GM10847 (cell line): ENCODE results near the gene LRIF1.

Source experiments
- POLR2A ChIP-seq: IDR thresholded peaks from 2 replicates; pipeline ENCODE4 v1.6.1; 2011; ENCODE audit not compliant: insufficient read length; ENCODE audit errors: extremely low read depth

The LRIF1 gene, protein sequence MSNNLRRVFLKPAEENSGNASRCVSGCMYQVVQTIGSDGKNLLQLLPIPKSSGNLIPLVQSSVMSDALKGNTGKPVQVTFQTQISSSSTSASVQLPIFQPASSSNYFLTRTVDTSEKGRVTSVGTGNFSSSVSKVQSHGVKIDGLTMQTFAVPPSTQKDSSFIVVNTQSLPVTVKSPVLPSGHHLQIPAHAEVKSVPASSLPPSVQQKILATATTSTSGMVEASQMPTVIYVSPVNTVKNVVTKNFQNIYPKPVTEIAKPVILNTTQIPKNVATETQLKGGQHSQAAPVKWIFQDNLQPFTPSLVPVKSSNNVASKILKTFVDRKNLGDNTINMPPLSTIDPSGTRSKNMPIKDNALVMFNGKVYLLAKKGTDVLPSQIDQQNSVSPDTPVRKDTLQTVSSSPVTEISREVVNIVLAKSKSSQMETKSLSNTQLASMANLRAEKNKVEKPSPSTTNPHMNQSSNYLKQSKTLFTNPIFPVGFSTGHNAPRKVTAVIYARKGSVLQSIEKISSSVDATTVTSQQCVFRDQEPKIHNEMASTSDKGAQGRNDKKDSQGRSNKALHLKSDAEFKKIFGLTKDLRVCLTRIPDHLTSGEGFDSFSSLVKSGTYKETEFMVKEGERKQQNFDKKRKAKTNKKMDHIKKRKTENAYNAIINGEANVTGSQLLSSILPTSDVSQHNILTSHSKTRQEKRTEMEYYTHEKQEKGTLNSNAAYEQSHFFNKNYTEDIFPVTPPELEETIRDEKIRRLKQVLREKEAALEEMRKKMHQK

DNA sequence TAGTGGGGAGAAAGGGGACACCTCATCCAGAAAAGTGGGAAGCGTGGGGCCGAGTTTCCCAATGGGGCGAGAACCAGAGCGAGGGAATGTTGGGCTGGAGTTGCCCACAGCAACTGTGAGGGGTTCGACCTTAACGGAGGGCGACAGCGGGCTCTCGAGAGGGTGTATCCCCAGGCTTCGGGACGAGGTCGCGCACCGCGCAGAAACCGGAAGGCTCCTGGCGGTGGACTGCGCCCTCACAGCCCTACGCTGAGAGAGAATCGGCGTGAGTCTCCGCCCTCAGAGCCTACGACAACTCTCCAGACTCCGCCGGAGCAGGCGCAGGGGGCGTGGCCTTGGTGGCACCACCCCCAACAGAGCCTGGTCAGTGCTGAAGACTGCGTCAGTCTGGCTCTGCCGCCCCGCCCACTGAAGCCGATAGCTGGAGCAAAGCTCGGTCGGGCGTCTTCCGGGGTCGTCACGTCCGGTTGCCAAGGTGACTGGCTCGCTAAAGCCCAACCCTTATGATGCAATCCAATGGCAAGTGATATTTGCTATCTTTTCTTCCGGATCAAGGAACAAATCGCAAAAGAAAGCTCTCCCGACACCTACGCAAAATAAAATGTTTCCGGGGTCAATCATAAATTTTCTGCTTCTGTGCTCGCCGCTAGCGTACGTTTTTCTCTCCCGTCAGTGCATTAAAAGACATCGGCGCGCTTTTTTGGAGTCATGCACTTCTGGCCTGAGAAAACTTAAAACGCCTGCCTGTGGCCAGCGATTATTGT is at the start of gene LRIF1:
TSS of gene LRIF1 (minus strand) at position 232 of the 764 bp plus-strand sequence. CDS start 234 bp downstream, outside the sequence.
- peak; percentile 97 for TF ChIP-seq POLR2A

DNA sequence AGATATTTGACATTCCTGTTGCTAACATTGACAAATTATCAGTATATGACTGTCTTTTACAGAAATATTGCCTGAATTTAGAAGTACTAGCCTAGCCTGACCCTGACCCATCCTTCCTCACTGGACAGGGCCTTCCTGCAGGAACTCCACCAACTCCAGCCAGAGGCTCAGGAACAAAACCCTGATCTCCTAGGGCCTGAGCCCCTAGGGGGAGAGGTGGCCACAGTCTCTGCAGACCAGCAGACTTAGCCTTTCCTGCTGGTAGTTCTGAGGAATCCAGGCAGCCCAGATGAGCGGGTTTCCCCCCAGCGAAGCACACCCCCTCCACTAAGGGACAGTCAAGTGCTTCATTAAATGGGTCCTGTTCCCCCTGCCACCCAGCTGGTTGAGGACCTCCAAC is 44.3 kb upstream of the LRIF1 start:
- no peak for TF ChIP-seq POLR2A

DNA sequence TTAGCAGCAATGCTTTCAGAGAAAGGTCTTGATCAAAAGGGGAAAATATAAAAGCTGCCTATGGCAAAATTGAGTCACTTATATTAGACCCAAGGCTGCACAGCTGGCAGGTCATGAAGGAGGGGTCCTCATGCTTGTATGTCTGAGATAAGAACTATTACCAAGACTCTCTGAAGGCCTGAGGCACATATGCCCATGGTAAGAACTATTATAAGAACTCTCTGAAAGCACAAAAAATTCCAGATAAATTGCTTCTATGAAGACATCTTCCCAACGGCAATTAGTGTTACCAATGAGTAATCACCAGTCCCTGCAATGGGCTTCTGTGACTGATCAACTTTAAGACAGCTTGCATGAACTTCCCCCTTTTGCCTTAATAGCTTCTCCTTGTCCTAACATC is 42.8 kb upstream of the LRIF1 start:
- TF ChIP-seq POLR2A: no peak

DNA sequence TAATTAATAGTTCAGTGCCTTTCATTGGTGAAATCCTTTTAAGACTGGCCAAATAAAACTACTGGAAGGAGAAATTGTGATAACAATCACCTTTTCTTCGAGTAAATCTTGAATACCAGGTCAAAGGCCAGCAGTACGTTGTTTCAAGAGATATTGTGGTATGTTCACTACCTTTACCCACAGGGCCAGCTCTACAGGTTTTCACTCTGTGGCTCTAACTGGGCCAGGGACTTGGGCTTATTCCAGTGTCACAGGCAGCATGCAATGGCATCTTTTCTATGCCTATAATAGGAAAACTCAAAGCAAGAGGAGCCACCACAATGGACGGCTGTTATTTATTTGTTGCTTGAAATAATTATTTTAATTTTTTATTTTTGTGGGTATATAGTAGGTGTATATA is 26.8 kb upstream of the LRIF1 start:
- TF ChIP-seq POLR2A: no peak

DNA sequence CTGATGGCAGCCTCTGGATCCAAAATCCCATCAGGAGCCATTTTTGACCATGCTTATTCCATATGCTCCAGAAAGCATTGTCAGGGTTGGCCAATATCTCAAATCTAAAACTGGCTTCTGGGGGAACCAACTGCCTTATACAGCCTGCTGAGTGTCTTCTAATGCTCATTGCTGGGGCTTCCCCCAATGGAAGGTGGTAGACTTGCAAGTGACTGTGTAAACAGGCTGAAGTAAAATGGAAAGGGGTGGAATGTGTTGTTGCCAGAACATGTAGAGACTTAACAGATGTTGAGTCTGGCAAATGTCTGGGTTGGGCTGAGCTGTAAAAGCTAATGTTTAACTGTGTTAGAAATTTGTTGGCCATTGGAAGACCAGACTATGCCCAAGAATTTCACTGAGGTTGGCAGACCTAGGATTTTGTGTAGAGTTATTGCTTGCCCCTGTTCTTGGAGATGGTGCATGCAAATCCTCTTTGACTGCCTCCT is 22.7 kb upstream of the LRIF1 start:
- TF ChIP-seq POLR2A: no peak

DNA sequence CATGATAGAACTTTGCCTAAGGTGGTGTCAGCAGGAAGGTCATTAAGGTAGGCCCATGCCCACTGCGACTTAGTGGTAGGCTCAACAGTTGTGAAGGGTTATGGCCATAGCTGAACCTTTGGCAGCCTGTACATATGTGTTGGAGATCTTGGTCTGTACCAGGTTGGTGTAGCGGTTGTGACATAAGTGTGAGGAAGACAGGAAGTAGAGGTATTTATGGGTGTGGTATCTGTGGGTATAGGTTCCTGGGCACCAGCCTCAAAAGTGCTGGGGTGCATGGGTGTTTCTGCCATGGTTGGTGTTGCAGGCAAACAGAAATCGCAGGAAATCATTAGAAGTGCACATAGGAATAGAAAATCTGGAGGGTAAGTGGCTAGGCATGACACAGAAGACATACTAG is 18.6 kb upstream of the LRIF1 start:
- no peak for TF ChIP-seq POLR2A

DNA sequence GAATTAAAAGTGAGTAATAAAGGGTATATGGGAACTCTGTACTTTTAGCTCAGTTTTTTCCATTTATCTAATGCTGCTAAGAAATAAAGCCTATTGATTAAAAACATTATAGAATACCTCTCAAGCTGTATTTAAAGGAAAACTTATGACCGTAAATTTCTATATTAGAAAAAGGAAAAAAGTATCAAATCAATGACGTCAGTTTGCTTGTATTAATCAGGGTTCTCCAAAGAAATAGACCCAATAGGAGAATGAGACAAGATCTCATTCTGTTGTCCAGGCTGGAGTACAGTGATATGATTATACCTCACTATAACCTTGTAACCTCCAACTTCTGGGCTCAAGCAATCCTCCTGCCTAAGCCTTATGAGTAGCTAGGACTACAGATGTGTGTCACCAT is 15.4 kb upstream of the LRIF1 start:
- TF ChIP-seq POLR2A: no peak

DNA sequence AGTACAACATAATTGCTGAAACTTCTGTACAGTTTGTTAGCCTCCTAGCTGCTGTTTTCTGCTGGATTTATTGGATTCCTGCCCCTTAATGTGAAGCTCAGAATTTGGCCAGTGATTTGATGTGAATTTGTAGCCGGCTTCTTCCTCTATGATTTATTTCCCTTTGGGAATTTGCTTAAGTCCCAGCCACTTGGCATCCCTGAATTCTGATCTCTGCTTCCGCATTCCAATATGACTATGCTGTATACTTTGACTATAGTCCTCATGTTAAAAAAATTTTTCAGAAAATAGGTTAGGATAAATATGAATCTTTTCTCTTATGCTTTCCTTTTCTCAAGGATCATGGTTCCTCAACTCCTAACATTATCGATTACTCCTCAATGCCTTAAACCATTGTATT is 12.4 kb upstream of the LRIF1 start:
- TF ChIP-seq POLR2A: no peak

DNA sequence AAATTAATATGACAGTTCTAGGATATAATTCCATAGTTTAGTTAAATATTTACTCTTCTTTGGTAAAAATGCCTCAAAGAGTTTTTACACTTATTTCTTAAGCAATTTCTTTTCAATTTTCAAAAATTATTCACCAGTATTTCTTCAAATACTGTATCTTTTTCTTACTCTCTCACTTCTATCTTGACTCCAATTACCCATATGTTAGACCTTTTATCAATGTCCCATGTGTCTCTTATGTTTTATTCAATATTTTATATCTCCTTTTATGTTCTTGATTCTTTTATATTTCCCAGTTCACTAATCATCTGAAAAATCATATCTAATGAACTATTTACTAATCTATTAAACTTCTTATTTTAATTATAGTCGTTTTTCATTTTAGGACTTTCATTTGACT is 11.5 kb upstream of the LRIF1 start:
- no peak for TF ChIP-seq POLR2A

DNA sequence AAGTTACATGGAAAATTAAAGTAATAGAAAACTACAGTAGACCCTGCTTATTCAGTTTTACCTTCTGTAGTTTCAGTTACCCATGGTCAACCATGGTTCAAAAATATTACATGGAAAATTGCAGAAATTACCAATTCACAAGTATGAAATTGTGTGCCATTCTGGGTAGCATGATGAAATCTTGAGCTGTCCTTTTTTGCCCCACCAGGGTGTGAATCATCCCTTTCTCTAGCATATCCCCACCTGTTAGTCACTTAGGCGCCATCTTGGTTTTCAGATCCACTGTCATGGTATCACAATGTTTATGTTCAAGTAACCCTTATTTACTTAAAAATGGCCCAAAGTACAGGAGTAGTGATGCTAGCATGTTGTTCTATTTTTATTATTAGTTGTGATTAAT is 3.5 kb upstream of the LRIF1 start:
- TF ChIP-seq POLR2A: no peak

DNA sequence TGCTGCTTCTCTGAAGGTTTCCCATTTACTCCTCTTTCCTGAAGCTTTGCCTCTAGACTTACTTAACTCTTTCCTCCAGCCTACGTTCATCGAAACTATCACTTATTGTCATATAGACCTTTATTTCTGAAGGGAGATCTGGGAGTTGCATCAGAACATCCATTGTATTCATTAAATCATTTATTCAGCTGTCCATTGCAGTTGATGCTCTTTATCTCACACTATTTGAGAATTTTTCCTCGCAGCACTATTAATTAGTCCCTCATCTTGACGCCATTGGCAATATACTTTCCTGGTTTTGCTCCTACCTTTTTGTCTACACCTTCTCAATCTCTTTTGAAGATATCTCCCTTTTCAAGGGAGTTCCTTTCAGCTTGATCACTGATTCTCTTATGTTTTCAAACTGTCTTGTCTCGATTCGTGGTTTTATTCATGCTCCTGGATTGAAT is 757 bp upstream of the LRIF1 start:
- no peak for TF ChIP-seq POLR2A

DNA sequence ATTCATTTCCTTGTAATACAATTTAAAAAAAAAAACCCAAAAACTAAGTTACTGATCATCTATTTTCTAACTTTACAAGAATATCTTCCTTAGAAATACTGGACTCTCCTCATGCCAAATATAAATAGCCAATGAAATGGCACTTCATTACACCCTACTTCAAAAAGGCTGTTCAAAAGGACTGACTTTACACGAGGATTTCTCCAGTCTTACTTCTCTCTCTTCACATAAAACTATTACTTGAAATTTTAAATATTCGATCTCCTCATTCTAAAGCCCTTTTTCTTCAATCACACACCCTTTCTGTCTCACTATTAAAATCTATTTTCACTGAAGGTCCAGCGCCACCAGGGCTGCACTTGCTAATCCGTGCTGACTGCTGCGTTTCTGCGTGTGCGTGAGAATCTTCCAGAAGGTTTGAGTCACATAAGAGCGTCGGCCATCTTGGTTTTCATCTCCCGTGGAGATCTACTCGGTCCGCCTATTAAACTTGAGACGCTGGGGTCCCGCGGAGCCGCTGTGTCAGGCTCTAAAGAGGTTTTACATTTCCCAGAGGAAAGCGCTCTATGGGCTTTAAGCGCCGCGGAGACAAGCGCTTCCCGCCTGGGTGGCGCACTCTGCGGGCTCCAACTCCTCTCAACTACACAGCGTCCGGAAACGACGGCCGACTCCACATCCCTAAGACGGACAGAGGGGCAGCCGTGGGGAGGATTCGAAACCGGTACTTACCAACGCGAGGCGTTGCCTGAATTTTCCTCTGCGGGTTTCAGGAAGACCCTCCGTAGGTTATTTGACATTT is 631 bp downstream of the LRIF1 start:
- TF ChIP-seq POLR2A: no peak

DNA sequence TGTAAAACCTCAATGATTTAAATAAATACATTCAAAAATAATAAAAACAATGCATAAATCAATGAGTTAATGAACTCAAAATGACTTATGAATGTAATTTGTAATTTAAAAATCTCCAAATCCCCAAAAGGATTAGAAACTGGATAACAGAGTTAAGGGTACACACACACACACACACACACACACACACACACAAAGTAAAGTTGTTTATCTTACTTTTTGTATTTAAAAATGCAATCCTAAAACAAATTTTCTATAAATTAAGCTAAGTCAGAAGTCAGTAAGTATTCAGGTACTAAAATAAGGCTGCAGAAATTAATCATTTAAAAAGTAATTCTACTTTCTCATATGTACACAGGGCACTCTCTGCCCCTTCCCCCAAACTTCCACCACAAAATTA is 1.8 kb downstream of the LRIF1 start:
- TF ChIP-seq POLR2A: no peak

DNA sequence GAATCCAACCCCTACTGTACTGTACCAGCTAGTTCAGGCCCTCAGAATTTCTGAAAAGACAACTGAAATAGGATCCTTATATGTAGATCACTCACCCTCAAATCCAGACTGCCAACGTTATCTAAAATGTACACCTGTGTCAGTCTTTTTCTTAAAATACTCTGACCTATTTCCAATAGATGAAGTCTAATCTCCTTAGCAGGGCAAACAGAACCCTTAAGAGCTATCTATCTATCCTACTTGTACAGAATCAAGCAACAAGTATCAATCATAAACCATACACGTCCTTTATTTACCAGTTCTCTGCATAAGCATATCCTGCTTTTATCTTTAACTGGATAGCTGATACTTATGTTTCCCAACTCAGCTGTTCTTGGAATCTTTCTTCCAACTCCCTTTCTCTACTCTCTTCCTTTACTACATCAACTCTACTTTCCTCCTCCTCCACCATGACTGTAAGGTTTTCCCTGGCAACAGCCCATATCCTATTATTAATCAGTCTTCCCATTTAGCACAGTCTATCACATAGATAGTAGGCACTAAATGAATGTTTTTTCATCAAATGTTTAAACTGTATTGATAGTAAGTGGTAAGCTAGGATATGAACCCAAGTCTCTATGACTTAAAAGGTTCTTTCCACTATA is 2.8 kb downstream of the LRIF1 start:
- no peak for TF ChIP-seq POLR2A
